Measurements from ENCODE around the gene KLHL17.
A peak's percentile ranks its signal among the peaks of the same experiment; 100 is the strongest.
"Not testable (repeated sequence)": the region's sequence is repeated elsewhere in the genome, so short reads cannot be mapped to it uniquely, and the experiment has no call there.

The KLHL17 gene

DNA sequence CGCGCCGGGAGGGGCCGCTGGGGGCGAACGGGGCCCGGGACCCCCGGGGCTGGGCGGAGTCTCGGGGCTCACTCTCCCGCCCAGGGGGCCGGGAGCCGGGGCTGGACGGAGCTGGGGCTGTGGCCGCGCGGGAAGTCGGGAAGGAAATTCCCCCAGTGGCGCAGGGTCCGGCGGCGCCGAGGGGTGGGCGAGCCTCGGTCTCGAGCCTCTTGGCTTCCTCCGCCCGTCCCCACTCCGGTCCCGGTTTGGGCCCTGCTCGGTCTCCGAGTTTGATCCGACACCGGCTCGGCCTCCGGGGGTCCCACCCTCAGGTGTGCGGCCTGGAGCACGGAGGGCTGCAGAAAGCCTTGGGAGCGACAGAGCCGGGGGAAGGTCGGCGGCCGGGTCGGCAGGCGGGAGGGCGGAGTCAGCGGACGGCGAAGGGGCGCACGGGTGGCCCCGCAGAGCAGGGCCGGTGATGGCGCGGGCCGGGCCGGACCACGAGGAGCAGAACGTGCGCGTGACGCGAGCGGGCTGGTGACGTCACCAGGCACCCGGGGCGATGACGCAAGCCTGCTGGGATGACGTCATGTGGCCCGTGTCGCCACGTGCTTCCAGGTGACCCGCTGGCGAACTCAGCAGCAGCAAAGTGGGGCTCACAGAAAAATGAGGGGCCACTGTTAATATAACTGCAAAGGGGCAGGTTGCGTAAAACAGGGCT lies 40.1 kb downstream of the KLHL17 start:
- FAIRE-seq (peak; percentile 98), DNase-seq (ENCODE audit: insufficient read length, low spot score) (peak; percentile 75)
- TF ChIP-seq TAF1 (IDR thresholded peaks at IDR 0.05; ENCODE audit: low read depth, low read length) (no peak), SPI1 (IDR thresholded peaks at IDR 0.05; ENCODE audit: low read depth, low read length) (no peak), POLR2A (IDR thresholded peaks at IDR 0.05; ENCODE audit: low read depth, low read length) (no peak), POU2F2 (IDR thresholded peaks at IDR 0.05; ENCODE audit: low read depth, low read length) (no peak), PAX5 (IDR thresholded peaks at IDR 0.05; ENCODE audit: insufficient read depth, low read length, severe bottlenecking) (no peak), POLR2AphosphoS5 (IDR thresholded peaks at IDR 0.05; ENCODE audit: low read depth, low read length) (no peak)

GRCh38 chr1:1001057-1001783 lies 40.8 kb downstream of the KLHL17 start:
- no peak for FAIRE-seq
- TF ChIP-seq PAX5 (IDR thresholded peaks at IDR 0.05; ENCODE audit: insufficient read depth, low read length, severe bottlenecking) (no peak), SPI1 (IDR thresholded peaks at IDR 0.05; ENCODE audit: low read depth, low read length) (no peak), POLR2A (IDR thresholded peaks at IDR 0.05; ENCODE audit: low read depth, low read length) (no peak), TAF1 (IDR thresholded peaks at IDR 0.05; ENCODE audit: low read depth, low read length) (no peak), POLR2AphosphoS5 (IDR thresholded peaks at IDR 0.05; ENCODE audit: low read depth, low read length) (no peak), POU2F2 (IDR thresholded peaks at IDR 0.05; ENCODE audit: low read depth, low read length) (no peak)

DNA sequence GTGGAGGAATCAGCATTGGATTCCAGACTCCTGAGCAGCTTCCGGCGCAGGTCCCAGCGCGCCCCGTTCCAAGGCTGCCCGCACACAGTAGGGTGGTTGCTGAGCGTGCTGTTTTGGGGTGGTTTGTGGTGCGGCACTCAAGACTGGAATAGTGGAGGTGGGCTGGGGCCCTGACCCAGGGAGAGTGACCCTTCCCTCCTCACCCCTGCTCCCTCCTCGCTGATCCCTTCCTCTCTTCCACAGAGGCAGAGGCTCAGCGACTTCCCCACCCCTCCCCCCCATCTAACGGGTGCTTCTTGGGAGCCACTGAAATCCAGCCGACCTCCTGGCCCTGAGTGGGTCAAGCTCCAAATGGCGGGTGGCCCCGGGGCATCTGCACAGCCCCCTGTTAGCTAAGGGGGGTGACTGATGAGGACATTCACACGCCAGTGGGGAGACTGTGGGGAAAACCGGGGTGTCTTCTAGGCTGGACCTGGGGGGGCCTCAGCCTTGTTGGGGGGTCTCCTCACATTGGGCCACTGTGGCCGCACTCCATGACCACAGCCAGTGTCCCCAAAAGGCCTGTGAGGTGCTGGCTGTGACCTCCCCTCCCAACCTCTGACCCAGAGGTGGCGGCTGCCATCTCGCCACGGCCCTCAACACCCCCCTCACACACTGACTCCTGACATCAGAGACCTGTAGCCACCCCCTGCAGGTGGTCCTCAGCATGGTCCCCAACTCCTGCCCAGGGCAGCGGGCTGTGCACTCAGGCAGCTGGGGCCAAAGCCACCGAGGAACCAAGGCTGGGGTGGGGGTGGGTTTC lies 43.4 kb downstream of the KLHL17 start:
- TF ChIP-seq TAF1 (IDR thresholded peaks at IDR 0.05; ENCODE audit: low read depth, low read length) (no peak), POU2F2 (IDR thresholded peaks at IDR 0.05; ENCODE audit: low read depth, low read length) (no peak), POLR2A (IDR thresholded peaks at IDR 0.05; ENCODE audit: low read depth, low read length) (no peak), POLR2AphosphoS5 (IDR thresholded peaks at IDR 0.05; ENCODE audit: low read depth, low read length) (no peak)
- FAIRE-seq (no peak), DNase-seq (ENCODE audit: insufficient read length, low spot score) (no peak)

More at GRCh38 chr1:1001057-1001783, 40.8 kb downstream of the KLHL17 start:
- no peak for DNase-seq (ENCODE audit: insufficient read length, low spot score)

DNA sequence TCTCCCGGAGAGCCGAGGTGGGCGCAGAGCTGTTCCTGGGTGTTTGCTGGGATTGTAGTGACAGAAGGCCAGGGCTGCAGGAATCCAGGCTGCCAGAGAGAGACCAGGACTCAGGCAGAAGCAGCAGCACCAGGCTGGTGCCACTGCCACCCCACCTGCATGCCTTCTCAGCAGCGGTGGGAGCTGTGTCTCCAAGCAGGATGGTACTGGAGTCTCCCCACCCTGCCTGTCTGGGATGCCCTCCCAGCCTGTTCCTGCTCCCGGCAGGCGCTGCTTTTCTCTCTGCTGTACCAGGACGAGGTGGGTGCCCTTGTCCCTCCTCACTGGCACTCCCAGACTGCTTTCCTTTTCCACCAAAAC lies 44.0 kb downstream of the KLHL17 start:
- DNase-seq (ENCODE audit: insufficient read length, low spot score): no peak
- no peak for TF ChIP-seq POU2F2 (IDR thresholded peaks at IDR 0.05; ENCODE audit: low read depth, low read length)
- TF ChIP-seq SPI1 (IDR thresholded peaks at IDR 0.05; ENCODE audit: low read depth, low read length): no peak
- no peak for TF ChIP-seq POLR2A (IDR thresholded peaks at IDR 0.05; ENCODE audit: low read depth, low read length)
- no peak for TF ChIP-seq PAX5 (IDR thresholded peaks at IDR 0.05; ENCODE audit: insufficient read depth, low read length, severe bottlenecking)
- no peak for TF ChIP-seq TAF1 (IDR thresholded peaks at IDR 0.05; ENCODE audit: low read depth, low read length)
- no peak for TF ChIP-seq POLR2AphosphoS5 (IDR thresholded peaks at IDR 0.05; ENCODE audit: low read depth, low read length)
- FAIRE-seq: no peak

- DNase-seq (ENCODE audit: insufficient read length, low spot score) (no peak), FAIRE-seq (peak; percentile 33)
Measured at GRCh38 chr1:1004780-1005697, 44.7 kb downstream of the KLHL17 start.

DNA sequence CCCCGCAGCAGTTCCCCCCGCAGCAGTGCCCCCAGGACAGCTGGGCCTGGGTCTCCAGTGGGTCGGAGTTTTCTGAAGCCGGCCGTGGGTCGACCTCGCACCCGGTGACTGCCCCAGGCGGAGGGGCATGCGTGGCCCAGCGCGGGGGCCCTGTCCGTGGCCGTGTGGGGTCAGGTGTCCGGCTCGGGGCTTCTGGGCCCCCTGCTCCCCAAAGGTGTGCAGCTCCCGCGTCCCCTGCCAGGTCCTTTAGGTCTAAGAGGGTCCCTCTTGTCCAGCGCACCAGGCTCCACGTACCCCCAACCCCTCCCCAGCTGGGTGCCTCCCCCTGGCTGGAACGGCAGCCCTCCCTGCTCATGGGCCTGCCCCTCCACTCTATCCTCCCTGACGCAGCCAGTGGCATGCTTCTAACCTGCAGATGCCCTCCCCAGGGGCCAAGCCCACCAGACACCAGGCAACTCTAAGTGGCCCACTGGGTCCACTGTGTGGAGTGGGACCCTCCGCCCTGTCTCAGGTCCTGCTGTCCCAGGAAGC lies 45.5 kb downstream of the KLHL17 start:
- no peak for FAIRE-seq
- DNase-seq (ENCODE audit: insufficient read length, low spot score): no peak

More at GRCh38 chr1:1004780-1005697, 44.7 kb downstream of the KLHL17 start:
- TF ChIP-seq SPI1 (IDR thresholded peaks at IDR 0.05; ENCODE audit: low read depth, low read length) (no peak), POLR2AphosphoS5 (IDR thresholded peaks at IDR 0.05; ENCODE audit: low read depth, low read length) (no peak), TAF1 (IDR thresholded peaks at IDR 0.05; ENCODE audit: low read depth, low read length) (no peak), POLR2A (IDR thresholded peaks at IDR 0.05; ENCODE audit: low read depth, low read length) (no peak), PAX5 (IDR thresholded peaks at IDR 0.05; ENCODE audit: insufficient read depth, low read length, severe bottlenecking) (no peak), POU2F2 (IDR thresholded peaks at IDR 0.05; ENCODE audit: low read depth, low read length) (no peak)

GRCh38 chr1:1006305-1007159 lies 46.1 kb downstream of the KLHL17 start:
- DNase-seq (ENCODE audit: insufficient read length, low spot score): no peak
- TF ChIP-seq POLR2A (IDR thresholded peaks at IDR 0.05; ENCODE audit: low read depth, low read length): no peak
- no peak for TF ChIP-seq POU2F2 (IDR thresholded peaks at IDR 0.05; ENCODE audit: low read depth, low read length)
- no peak for TF ChIP-seq TAF1 (IDR thresholded peaks at IDR 0.05; ENCODE audit: low read depth, low read length)
- TF ChIP-seq SPI1 (IDR thresholded peaks at IDR 0.05; ENCODE audit: low read depth, low read length): no peak
- no peak for TF ChIP-seq POLR2AphosphoS5 (IDR thresholded peaks at IDR 0.05; ENCODE audit: low read depth, low read length)
- TF ChIP-seq PAX5 (IDR thresholded peaks at IDR 0.05; ENCODE audit: insufficient read depth, low read length, severe bottlenecking): no peak
- FAIRE-seq: no peak

More for the DNA sequence above, 45.5 kb downstream of the KLHL17 start:
- TF ChIP-seq SPI1 (IDR thresholded peaks at IDR 0.05; ENCODE audit: low read depth, low read length): no peak
- no peak for TF ChIP-seq POLR2AphosphoS5 (IDR thresholded peaks at IDR 0.05; ENCODE audit: low read depth, low read length)
- no peak for TF ChIP-seq POU2F2 (IDR thresholded peaks at IDR 0.05; ENCODE audit: low read depth, low read length)
- no peak for TF ChIP-seq POLR2A (IDR thresholded peaks at IDR 0.05; ENCODE audit: low read depth, low read length)
- TF ChIP-seq PAX5 (IDR thresholded peaks at IDR 0.05; ENCODE audit: insufficient read depth, low read length, severe bottlenecking): no peak
- TF ChIP-seq TAF1 (IDR thresholded peaks at IDR 0.05; ENCODE audit: low read depth, low read length): no peak

GRCh38 chr1:1010131-1010530 lies 49.7 kb downstream of the KLHL17 start:
- FAIRE-seq; DNase-seq (ENCODE audit: insufficient read length, low spot score): not testable (repeated sequence)
